HG02870 (cell line): Measurements from ENCODE around the gene ARHGAP6.

ENCODE experiments used
- ATAC-seq: cut with Tn5 transposase; IDR thresholded peaks from one replicate; pipeline ENCODE4 v1.9.1; 2021; ENCODE audit warnings: mild to moderate bottlenecking, moderate library complexity; ENCODE audit not compliant: unreplicated experiment

ARHGAP6 gene, protein sequence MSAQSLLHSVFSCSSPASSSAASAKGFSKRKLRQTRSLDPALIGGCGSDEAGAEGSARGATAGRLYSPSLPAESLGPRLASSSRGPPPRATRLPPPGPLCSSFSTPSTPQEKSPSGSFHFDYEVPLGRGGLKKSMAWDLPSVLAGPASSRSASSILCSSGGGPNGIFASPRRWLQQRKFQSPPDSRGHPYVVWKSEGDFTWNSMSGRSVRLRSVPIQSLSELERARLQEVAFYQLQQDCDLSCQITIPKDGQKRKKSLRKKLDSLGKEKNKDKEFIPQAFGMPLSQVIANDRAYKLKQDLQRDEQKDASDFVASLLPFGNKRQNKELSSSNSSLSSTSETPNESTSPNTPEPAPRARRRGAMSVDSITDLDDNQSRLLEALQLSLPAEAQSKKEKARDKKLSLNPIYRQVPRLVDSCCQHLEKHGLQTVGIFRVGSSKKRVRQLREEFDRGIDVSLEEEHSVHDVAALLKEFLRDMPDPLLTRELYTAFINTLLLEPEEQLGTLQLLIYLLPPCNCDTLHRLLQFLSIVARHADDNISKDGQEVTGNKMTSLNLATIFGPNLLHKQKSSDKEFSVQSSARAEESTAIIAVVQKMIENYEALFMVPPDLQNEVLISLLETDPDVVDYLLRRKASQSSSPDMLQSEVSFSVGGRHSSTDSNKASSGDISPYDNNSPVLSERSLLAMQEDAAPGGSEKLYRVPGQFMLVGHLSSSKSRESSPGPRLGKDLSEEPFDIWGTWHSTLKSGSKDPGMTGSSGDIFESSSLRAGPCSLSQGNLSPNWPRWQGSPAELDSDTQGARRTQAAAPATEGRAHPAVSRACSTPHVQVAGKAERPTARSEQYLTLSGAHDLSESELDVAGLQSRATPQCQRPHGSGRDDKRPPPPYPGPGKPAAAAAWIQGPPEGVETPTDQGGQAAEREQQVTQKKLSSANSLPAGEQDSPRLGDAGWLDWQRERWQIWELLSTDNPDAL (N-terminal part only)

DNA sequence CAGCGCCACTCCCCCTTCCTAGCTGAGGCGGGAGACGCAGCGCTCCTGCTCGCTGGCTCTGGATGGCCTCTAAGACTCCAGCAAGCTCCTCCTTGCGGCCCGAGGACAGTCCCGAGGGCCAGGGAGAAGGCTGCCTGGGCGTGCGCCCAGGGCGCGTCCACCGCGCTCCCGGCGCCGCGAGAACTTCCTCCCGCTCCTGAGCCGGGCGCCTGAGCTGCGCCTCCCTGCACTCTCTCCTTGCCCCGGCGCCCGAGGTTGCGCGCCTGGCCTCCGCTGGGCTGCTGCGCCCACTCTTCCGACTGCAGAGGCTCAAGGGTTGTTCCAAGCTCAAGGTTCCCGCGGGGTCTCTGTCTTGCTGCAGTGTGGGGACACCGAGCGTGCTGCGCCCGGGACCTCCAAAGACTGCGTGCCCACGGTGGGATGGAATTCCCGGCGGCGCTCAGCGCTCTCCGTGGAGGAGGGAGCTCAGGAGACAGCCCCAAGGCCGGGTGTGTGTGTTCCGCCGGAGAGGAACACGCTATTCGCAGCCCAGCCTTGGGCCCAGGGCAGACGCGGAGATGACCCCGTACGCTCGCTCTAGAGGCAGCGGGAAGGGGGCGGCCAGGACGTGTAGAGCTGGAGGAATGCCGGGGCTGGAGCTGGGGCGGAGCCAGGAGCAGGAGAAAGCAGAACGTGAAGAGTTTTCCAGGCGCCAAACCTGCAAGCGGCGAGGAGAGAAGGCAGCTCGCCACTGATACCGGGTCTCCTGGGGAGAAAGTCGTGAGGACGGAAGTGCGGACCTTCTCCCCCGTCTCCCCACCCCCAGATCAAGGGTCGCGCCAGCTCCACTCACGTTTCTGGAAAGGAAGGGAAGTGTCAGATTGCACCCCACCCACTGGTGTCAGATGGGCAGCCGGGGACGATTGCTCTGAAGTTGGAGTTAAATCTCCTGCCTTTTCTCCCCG lies at the start of gene ARHGAP6:
Gene ARHGAP6, minus strand, starts transcription at position 753 of the 944 bp plus-strand sequence. CDS start 1,092 bp downstream, outside the sequence.
- peak; percentile 1 for ATAC-seq

DNA sequence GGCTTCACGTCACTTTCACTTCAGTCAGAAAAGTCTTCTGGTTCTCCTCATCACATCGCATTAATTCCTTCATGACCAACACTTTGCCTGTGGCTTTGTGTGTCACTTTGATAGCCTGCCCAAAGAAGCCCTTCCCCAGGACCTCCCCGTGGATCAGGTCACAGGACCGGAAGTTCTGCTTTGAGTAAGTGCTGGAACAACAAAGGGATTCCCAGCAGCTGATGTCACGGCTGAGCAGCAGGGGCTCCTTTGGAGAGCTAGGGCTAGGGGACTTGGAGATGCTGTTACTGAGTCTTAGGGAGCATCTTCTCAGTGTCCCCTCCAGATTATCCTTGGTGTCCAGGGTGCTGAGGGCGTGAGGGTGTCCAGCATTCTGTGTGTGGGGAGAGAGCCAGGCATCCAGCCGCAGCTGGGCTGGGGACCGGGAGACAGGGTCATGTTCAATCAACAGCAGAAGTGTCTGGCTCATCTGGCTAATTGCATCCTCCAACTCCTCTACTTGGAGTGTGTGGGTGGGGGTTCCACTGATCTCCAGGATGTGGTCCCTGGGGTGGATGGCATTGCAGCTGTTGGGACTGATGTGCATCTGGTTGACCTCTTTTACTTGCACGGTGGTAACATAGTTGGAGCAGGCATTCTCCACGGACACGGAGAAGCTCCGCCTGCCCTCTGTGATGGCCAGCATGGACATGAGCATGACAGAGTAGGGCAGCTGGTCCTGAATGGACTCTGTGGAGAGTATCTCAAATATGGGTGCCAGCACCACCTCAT lies 39.2 kb upstream of the ARHGAP6 start:
- no peak for ATAC-seq

DNA sequence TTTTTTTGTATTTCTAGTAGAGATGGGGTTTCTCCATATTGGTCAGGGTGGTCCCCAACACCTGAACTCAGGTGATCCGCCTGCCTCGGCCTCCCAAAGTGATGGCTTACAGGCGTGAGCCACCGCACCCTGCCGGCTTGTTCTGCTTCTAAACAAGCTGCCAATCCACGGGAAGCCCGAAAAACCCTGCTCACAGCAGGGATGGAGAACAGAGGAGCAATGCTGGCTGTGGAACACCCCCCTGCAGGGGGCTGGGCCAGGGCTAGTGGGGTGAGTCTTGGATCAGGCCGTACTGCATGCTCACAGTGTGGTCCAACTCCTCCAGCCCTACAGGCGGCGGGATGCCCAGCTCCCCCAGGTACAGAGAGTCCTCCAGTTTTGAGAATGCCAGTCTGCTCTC lies 38.1 kb upstream of the ARHGAP6 start:
- no peak for ATAC-seq

DNA sequence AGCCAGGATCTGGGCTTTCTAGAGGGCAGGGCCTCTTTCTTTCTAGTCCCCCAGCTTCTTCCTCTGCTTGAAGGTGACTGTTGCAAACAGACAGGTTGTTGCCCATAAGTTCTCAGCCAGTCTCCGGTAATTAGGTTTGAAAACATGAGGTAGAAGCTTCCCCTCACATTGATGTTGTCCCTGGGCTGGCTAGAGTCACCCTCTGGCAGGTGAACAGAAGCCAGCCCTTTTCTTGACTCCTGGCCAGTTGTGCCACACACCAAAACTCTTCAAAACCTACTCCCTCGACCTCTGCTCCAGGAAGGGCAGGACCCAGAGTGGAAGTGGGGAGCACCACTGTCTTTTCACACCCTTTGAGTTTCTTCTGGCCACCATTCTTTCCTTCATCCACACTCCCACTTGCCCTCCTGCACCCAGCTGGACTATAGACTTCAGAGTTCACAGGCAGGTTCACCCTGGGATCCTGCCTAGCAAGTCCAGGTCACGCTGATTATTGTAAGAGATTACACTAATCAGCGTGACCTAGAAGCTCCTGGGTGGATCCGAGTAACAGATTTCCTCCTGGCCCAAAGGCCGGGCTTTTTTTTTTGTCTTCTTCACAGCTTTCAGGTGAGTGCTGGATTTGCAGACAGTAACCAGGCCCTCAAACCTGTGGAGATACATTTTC lies 37.4 kb upstream of the ARHGAP6 start:
- no peak for ATAC-seq

DNA sequence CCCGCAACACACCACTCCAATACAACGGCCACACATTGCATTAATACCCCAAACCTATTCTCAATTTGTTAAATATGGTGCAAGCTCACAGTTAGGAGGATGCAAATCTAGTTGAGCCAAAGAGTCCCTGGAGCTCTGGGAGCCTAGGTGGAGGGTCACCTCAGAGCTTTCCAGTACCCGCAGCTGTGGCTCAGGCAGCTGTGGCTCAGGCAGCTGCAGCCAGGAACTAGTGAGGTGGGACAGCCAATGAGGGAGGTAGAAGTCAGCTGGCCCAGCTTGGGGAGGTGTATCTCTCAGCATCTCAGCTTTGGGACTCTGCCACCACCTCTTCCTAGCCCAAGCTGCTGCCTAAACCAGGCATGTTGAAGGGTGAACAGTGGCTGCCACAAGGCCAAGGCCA lies 36.7 kb upstream of the ARHGAP6 start:
- no peak for ATAC-seq

DNA sequence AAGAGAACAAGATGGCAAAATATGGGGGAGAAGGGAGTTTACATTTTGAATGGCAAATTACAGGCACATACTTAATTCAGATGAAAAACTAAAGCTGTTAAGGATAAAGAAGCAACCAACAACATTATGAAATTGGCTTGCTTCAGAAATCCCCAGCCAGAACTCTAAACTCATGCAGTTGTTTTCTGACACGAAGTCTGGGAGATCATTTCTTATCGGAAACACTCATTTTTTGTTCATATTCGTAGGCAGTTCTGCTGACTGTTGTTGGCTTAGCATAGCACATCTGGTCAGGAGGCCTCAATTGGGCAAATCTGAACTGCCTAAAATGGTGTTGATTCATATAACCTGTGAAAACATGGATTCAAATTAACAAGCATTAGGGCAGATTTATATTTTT lies 33.0 kb upstream of the ARHGAP6 start:
- ATAC-seq, result no peak

DNA sequence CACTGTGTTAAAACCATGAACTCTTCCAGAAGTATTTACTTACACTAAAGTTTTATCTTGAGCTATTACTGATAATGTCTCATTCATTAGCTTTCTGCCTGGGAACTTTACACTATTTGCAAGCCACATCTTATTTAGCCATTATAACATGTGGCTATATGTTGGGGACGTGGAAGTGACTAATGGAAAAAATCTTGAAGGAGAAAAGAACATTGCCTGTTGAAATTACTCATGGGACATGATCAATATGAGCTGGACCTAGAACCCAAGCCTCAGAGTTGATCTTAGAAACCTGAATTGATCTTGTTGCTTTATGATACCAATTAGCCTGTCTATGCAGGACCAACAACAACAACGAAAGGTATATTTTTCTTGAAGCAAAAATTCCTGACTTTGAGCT lies 22.5 kb upstream of the ARHGAP6 start:
- ATAC-seq, result no peak

DNA sequence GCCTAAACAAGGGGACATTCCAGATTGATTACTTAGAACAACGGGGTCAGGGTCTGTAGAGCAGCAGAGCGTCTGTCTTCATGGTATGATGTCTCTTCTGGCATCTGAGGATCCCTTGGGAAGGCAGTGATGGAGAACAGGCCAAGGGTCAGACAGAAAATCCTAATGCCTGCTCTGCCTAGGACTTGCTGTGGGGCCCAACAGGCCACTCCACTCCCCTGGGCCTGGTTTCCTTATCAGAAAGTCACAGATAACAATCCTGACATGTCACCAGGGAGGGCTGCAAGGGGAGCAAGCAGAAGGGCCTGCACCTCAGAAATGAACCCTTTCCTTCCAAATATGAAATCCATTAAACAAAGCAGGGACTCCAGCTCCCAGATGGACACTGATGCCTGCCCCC lies 21.4 kb upstream of the ARHGAP6 start:
- ATAC-seq, result no peak

DNA sequence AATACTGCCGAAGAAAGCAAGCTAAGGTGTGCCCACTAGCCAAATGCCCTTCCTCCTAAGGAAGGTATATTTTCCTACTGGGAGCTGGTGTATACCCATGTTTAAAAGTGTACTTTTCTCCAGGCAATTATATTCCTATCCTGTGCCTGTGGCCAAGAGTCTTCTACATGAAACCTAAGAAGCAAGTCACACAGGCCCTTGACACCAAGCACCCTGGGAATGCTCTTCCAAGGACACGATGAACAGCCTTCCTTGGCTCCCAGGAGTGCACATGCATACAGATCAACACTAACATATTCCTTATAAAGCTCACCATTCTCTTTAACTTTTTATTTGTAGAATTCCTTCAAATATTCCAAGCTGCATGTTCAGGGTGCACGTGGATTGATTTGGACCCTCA lies 17.3 kb upstream of the ARHGAP6 start:
- no peak for ATAC-seq

DNA sequence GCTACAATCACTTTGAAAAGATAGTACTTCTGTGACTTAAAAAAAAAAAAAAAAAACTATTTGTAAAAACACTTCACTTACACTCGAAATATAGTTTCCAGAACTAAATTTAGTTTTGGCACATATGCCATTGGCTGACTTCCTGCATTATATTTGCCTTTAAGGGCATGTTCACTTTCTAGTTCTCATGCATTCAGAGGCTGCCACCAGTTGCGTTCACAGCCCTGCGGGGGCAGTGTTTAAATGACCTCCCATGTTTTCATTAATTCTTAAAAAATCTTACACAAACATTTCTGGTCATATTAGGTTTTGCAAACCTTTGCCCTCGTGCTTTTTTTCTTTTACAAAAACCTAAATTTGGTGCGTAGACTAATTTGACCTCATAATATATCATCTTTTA lies 12.4 kb upstream of the ARHGAP6 start:
- ATAC-seq, result no peak

DNA sequence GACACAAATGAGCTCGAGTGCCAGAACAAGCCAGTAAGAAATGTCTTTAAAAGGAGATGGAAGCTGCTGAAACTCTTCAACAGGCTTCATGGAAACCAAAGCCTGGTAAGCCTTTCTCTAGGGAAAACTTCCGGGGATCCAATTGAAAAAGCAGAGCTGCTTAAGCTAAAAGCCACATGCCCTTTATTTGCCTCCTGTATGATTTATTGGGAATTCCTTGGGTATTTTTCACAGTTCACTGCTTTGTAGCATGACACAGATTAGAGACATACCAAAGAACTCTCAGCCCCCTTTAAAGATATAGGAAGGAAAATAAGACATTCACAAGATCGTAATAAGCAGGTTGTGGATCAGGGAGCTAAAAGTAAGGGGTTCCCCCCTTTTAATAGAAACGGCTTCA lies 6.5 kb upstream of the ARHGAP6 start:
- no peak for ATAC-seq

DNA sequence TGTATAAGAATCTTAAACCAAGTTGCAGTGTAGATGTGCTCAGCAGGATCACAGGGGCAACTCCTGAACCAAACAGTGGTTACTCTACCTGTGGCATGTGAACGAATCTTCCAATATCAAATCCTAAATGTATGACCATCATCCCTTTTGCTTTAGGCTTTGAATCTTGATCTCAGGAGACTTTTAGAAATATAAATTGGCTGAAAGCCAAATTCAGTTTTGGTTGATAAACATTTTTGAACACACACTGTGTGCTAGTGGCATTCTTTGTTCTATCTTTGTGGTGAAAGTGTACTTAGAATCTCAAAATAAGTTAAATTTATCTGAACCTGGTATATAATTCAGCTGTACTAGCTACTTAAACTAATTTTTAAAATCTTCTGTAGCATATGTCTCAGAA lies 4.6 kb upstream of the ARHGAP6 start:
- ATAC-seq, result no peak

DNA sequence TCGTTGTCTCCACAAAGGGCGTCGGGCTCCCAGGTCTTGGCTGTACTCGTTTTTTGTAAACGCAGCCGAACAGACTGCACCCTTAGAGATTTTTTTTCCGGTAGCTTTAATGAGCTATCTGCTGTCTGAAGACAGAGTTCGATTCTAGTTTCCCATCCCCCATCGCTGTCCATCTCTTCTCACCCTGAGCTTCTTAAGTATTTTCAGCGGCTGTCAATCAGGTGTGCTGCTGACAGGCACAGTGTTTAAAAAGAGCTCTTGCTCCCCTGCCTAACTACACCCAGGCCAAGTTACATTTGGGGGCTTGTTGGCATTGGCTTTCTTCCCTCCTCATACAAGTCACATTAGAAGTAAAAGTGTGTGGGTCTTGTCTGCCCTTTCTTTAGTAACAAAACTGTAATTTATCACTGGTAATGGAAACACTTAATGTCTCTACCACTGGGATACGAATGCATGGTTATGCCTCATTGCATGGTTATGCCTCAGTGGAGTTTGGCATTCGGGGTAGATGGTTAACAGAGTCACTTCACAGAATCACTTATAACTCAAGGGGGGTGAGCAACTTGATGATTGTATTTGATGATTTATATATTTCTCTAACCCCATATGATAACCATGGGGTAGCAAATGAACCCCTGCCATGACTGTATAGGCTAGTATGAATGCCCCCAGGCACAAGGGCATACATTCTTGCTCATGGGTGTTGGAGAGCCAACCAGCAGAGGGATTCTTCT lies 1.4 kb upstream of the ARHGAP6 start:
- ATAC-seq, result no peak

DNA sequence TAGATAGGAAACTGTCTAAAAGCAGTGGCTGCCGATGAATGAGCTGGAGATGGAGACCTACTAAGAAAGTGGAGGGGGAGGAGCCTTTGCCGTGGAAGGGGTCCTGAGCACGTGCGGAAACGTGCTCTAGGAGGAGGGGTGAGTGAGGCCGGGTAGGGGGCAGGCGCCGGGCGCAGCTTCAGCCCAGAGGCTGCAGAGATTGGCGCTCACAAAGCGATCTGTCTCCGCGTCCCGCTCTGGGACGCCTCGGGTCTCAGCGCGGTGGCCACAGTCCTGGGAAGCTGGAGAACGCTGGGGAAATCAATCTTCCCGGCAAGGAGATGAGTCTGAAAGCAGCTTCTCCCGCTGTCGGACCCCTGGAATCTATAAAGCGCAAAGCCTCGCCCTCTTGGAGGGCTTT lies 444 bp upstream of the ARHGAP6 start:
- peak; percentile 41 for ATAC-seq

DNA sequence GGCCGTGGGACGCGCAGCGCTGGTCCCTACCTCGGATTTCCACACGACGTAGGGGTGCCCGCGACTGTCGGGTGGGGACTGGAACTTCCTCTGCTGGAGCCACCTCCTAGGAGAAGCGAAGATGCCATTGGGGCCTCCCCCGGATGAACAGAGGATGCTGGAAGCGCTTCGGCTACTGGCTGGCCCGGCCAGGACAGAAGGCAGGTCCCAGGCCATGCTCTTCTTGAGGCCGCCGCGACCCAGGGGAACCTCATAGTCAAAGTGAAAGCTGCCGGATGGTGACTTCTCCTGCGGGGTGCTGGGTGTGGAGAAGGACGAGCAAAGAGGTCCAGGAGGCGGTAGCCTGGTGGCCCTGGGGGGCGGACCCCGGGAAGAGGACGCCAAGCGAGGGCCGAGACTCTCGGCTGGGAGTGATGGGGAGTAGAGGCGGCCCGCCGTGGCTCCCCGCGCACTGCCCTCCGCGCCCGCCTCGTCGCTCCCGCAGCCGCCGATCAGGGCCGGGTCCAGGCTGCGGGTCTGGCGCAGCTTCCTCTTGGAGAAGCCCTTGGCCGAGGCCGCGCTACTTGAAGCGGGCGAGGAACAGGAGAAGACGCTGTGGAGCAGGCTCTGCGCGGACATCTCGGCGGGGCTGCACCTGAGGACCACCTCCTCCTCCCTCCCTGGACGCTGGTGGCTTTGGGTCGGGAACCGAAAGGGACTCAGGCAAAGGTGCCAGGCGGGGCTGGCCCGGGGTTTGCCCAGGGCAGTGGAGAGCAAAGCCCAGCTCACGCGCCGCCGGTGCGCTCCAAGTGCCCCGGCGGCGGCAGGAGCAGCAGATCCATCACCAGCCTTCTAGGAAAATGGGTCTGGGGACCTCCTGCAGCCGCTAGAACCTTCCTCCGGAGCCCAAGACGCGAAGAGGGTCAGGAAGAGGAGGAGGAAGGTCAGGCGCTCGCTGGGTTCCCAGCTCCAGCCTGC lies 1.2 kb downstream of the ARHGAP6 start:
- ATAC-seq, result no peak

DNA sequence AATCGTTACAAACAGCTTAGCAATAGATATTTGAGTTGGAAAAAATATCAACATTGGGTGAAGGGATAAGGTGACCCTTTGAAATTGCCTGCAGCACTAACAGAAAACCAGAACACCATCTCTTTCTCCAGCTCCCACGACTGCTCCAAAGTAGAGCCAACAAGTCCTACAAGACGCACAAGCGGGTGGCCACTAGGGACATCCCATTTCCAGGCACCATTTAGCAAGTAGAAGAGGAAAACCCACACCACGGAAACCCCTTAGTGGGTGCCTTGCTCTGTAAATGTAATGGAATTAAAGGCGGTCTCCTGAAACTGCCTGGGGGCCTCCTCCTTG lies 1.9 kb downstream of the ARHGAP6 start:
- ATAC-seq, result no peak

DNA sequence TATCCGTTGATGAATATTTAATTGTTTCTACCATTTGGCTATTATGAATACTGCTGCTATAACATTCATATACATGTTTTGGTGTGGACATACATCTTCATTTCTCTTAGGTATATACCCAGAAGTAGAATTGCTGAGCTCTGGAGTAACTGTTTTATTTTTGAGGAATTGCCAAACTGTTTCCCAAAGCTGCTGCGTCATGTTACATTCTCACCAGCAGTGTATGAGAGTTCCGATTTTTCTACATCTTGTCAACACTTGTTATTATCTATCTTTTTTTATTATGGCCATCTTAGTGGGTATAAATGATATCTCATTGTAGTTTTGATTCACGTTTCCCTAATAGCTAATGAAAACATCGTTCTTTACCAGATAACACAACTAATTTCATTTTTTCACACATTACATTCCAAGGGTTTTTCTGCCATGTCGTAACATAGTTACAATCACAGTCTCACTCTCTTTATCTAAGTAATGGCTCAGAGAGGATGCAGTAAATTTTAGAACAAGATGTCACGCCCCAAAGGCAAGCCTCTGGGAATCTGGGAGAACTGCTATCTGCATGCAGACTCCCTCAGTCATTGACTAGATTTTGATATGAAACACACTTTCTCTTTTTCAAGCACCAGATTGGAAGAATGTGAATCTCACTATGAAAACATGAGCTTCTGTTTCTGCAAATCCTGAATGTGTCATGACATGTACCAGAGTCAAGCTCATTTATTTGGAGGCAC lies 10.3 kb downstream of the ARHGAP6 start:
- ATAC-seq, result no peak
